WERI-Rb-1 (cell line): Measurements from ENCODE around the gene GPD1L.

ENCODE experiments used
- DNase-seq: peaks from one replicate; pipeline ENCODE4 v3.0.0-alpha.2; 2020
- H3K27ac ChIP-seq: fragments of 250-450 bp; sonication (Bioruptor Pico); 2 replicates; pipeline ENCODE4 v1.5.1; 2020; ENCODE audit warnings: mild to moderate bottlenecking, moderate library complexity
- H3K27me3 ChIP-seq: fragments of 250-450 bp; sonication (Bioruptor Pico); 2 replicates; pipeline ENCODE4 v1.5.1; 2021; ENCODE audit warnings: mild to moderate bottlenecking, low read depth, moderate library complexity; ENCODE audit not compliant: insufficient read depth, severe bottlenecking
- H3K36me3 ChIP-seq: fragments of 250-450 bp; sonication (Bioruptor Pico); 2 replicates; pipeline ENCODE4 v1.5.1; 2020; ENCODE audit warnings: mild to moderate bottlenecking, moderate library complexity
- H3K4me3 ChIP-seq: 2 replicates; pipeline ENCODE4 v1.5.1; 2011; ENCODE audit warnings: low read depth, mild to moderate bottlenecking, control low read depth, low read length
- H3K9me3 ChIP-seq: fragments of 250-450 bp; sonication (Bioruptor Pico); 2 replicates; pipeline ENCODE4 v1.5.1; 2021; ENCODE audit warnings: mild to moderate bottlenecking, moderate library complexity; ENCODE audit not compliant: severe bottlenecking
- CTCF ChIP-seq: IDR thresholded peaks from 2 replicates; pipeline ENCODE4 v1.5.1; 2011; ENCODE audit warnings: low read depth, mild to moderate bottlenecking, control low read depth, inconsistent platforms, low read length

The GPD1L gene

GRCh38 chr3:32084870-32085269 lies 21.6 kb upstream of the GPD1L start:
- no peak for TF ChIP-seq CTCF
- no peak for DNase-seq
- Histone ChIP-seq H3K27me3 (no peaks in the 10 kb centered on the region), H3K27ac (no peak overlapping the region), H3K4me3 (no peak overlapping the region), H3K9me3 (peaks cover 9% of the 10 kb centered on the region), H3K36me3 (no peaks in the 10 kb centered on the region)

- no peak overlapping the region for H3K27ac ChIP-seq
- TF ChIP-seq CTCF = no peak
These were observed 20.0 kb upstream of the GPD1L start for GRCh38 chr3:32086464-32086863.

GRCh38 chr3:32089476-32089875 lies 16.9 kb upstream of the GPD1L start:
- no peaks in the 10 kb centered on the region for H3K36me3 ChIP-seq
- no peak overlapping the region for H3K4me3 ChIP-seq
- no peak for DNase-seq
- no peak overlapping the region for H3K27ac ChIP-seq
- no peaks in the 10 kb centered on the region for H3K27me3 ChIP-seq
- no peak for TF ChIP-seq CTCF
- H3K9me3 ChIP-seq = peaks cover 9% of the 10 kb centered on the region

More at GRCh38 chr3:32086464-32086863, 20.0 kb upstream of the GPD1L start:
- DNase-seq = no peak
- peaks cover 9% of the 10 kb centered on the region for H3K9me3 ChIP-seq
- no peak overlapping the region for H3K4me3 ChIP-seq
- H3K36me3 ChIP-seq = no peaks in the 10 kb centered on the region
- no peaks in the 10 kb centered on the region for H3K27me3 ChIP-seq

GRCh38 chr3:32093204-32093603 lies 13.2 kb upstream of the GPD1L start:
- no peak overlapping the region for H3K27ac ChIP-seq
- H3K27me3 ChIP-seq = no peaks in the 10 kb centered on the region
- peaks cover 9% of the 10 kb centered on the region for H3K9me3 ChIP-seq
- no peak for TF ChIP-seq CTCF
- H3K36me3 ChIP-seq = no peaks in the 10 kb centered on the region
- H3K4me3 ChIP-seq = no peak overlapping the region
- DNase-seq = no peak

- Histone ChIP-seq H3K27ac (no peak overlapping the region), H3K27me3 (no peaks in the 10 kb centered on the region), H3K4me3 (no peak overlapping the region), H3K36me3 (no peaks in the 10 kb centered on the region), H3K9me3 (no peaks in the 10 kb centered on the region)
- no peak for TF ChIP-seq CTCF
- no peak for DNase-seq
These were observed 11.0 kb upstream of the GPD1L start for GRCh38 chr3:32095431-32095830.

GRCh38 chr3:32097768-32098167 lies 8.7 kb upstream of the GPD1L start:
- Histone ChIP-seq H3K4me3 (no peak overlapping the region), H3K36me3 (no peaks in the 10 kb centered on the region), H3K27ac (no peak overlapping the region), H3K27me3 (no peaks in the 10 kb centered on the region), H3K9me3 (peaks cover 7% of the 10 kb centered on the region)
- DNase-seq = no peak
- no peak for TF ChIP-seq CTCF
